HG03097 (cell line): ENCODE measurements around the gene ZNF777.
A peak's percentile ranks its signal among the peaks of the same experiment; 100 is the strongest.
"Not testable (repeated sequence)": the region's sequence is repeated elsewhere in the genome, so short reads cannot be mapped to it uniquely, and the experiment has no call there.

Experiments used
- ATAC-seq: cut with Tn5 transposase; IDR thresholded peaks from one replicate; pipeline ENCODE4 v1.9.1; 2021; ENCODE audit not compliant: unreplicated experiment, low FRiP score

Gene ZNF777

DNA sequence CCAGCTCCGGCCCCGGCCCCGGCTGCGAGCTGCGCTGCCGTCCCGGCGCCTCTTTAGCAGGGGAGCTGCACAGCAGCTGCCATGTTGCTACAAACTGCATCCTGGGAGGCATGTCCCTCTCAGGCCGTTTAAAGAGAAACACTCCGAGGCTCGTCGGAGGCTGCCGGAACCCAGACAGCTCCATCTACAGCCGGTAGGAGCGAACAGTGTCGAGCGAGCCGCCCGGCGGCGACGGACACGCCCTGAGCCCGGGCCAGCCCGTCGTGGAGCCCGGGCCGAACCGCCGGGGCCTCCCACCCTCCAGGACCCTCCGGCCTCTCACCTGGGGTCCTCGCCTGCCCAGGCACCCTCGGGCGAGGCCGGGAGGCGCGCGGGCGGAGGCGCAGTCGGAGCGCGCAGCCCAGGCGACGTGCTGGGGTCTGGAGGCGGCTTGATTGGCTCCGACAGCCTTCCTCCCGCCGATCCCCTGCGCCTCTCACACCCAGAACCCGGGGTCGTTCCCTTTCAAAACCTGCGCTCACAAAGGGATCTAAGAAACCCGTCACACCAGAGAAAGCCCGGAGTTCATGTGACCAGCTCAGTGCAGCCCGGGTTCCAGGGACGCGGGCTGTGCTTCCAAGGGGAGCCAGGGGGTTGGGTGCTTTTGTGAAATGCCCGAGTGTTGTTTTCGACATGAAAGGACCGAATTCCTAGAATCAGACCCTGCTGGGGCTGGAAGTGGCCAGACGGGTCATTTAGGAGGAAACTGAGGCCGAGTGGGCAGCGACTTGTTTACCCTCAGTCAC lies at the start of gene ZNF777:
TSS of gene ZNF777 (minus strand) at position 570 of the 785 bp plus-strand sequence. CDS start 5,040 bp downstream, outside the sequence.
- peak; percentile 99 for ATAC-seq

- no peak for ATAC-seq
Observed at GRCh38 chr7:149510248-149510647, 49.4 kb upstream of the ZNF777 start.

GRCh38 chr7:149509774-149510173 lies 48.9 kb upstream of the ZNF777 start:
- no peak for ATAC-seq

- no peak for ATAC-seq
Observed at GRCh38 chr7:149505551-149505950, 44.7 kb upstream of the ZNF777 start.

- no peak for ATAC-seq
Observed at GRCh38 chr7:149501651-149502050, 40.8 kb upstream of the ZNF777 start.

GRCh38 chr7:149500910-149501309 lies 40.0 kb upstream of the ZNF777 start:
- ATAC-seq: no peak

GRCh38 chr7:149500201-149500600 lies 39.3 kb upstream of the ZNF777 start:
- no peak for ATAC-seq

GRCh38 chr7:149498811-149499210 lies 37.9 kb upstream of the ZNF777 start:
- ATAC-seq: no peak

DNA sequence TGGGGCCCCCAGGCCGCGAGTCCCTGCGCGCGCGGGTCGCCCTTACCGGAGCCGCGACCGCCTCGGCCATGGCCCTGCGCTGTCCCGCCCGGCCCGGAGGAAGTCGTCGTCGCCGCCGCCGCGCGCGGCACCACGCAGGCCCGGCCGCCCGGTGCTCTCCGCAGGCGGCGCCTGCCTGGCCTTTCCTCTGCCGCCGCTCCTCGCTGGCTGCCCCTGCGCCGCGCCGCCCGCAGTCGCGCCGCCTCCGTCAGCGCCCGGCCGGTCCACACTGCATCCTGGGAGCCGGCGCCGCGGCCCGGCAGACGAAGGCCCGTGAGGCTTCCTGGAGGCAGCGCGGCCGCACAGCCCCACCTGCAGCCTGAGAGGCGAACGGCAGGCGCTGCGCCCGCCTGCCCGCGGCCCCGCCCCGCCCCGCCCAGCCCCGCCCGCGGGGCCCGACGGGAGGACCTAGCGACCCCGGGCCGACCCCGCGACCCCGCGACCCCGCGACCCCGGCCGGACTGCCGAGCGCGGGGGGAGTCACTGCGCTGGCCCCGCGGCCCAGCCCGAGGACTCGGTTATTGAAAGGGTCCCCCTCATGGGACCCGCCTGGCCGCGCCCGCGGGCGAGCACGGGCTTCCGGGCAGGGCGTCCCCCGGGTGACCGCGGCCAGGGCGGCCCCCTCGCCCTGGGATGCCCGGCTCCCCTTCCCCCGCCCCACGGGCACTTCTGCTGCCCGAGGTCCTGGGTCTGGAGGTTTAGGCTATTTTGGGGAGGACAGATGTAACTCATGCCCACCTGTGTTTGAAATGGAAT lies 36.8 kb upstream of the ZNF777 start, which contains the start of gene ZNF746:
TSS of gene ZNF746 (minus strand) at position 343 of the 795 bp plus-strand sequence. CDS start at position 70, 273 bp downstream.
- ATAC-seq: peak; percentile 97

DNA sequence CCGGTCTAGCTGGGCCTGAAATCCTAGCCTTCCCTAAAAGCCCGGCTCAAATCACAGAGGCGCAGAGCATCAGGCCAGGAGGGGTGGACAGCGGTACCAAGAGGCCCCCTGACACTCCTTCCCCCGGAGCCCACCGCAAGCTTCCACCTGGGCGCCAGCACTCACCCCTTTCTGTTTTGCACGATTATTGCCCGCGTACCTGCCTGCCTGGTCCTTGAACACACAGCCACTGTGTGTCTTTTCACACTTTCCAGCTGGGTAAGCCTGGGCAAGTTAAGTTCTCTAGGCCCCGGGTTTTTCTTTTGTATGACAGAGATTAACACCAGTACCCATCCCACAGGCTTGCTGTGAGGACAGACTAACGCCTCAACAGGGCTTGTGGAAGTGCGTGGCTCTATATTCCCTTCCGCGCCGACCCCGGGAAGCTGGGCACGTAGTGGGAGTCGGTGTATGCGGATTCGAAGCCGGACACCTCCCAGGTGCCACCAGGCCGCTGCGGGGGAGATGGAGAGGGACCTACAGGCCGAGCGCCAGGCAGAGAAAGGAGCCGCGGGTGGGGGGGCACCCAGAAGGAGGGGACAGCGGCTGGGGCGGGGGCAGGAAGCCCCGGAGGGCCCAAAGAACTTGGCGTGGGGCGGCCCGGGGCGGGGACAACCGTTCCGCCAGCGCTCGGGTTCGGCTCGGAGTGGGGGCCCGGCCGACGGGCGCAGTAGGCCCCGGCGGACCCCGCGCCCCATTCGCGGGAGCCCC lies 36.0 kb upstream of the ZNF777 start:
- peak; percentile 22 for ATAC-seq

GRCh38 chr7:149495785-149496641 lies 35.2 kb upstream of the ZNF777 start:
- no peak for ATAC-seq

GRCh38 chr7:149494738-149495368 lies 34.0 kb upstream of the ZNF777 start:
- ATAC-seq: no peak

DNA sequence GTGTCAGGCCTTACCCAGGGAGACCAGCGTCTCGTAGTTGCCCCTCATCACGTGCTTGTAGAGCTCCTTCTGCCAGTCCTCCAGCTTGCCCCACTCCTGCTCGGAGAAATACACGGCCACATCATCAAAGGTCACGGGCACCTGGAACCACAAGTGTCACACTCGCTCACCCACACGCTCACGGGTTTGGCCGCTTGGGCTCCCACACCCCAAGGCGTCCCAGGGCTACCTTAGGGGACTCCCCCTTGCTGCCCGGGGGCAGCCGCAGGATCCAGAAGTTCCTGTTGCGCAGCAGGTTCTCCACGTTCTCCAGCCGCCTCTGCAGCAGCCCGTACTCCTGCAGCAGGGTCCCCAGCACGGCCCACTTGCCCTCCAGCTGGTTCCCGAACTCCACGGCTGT lies 33.1 kb upstream of the ZNF777 start:
- not testable (repeated sequence) for ATAC-seq

DNA sequence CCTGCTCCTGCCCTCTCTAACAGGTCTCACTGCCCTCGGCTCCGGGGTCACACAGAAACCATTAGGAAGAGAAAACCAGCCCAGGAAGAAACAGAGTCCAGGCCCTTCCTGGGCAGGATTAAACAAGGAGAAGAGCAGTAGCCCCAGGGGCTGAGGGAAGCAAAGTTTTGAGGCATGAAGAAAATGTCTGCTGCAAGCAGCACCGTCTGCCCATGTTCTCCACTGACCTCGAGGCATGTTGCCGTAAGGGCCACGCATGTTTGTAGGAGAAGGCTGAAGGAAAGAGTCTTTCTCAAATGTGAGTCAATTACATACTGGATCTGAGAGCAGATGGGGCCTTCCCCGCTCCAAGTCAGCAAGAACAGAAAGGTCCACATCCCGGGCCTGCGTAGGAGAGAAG lies 32.5 kb upstream of the ZNF777 start:
- ATAC-seq: no peak

- no peak for ATAC-seq
Observed at GRCh38 chr7:149490083-149490760, 29.4 kb upstream of the ZNF777 start.

GRCh38 chr7:149489391-149490024 lies 28.6 kb upstream of the ZNF777 start:
- ATAC-seq: no peak

DNA sequence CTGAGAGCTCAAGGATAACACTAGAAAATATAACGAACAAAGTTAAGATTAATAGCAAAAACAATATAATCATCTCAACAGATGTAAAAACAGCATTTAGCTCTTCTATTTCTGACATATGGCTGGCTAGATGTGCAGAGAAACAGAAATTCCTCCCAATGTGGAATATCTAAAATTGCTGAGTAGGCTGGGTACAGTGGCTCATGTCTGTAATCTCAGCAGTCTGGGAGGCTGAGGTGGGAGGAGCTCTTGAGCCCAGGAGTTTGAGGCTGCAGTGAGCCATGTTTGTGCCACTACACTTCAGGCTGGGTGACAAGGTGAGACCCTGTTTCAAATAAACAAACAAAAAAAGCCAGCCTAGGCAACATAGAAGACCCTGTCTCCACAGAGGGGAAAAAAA lies 18.7 kb upstream of the ZNF777 start:
- no peak for ATAC-seq

GRCh38 chr7:149478754-149479153 lies 17.9 kb upstream of the ZNF777 start:
- ATAC-seq: no peak
